GM19438 (cell line): ENCODE data around the gene FPGS.

ENCODE experiments used
- ATAC-seq: cut with Tn5 transposase; IDR thresholded peaks from one replicate; pipeline ENCODE4 v1.9.1; 2021; ENCODE audit warnings: low read depth; ENCODE audit not compliant: unreplicated experiment

Gene FPGS

GRCh38 chr9:127809540-127810377 is 7.1 kb downstream of the FPGS start:
- ATAC-seq: no peak

DNA sequence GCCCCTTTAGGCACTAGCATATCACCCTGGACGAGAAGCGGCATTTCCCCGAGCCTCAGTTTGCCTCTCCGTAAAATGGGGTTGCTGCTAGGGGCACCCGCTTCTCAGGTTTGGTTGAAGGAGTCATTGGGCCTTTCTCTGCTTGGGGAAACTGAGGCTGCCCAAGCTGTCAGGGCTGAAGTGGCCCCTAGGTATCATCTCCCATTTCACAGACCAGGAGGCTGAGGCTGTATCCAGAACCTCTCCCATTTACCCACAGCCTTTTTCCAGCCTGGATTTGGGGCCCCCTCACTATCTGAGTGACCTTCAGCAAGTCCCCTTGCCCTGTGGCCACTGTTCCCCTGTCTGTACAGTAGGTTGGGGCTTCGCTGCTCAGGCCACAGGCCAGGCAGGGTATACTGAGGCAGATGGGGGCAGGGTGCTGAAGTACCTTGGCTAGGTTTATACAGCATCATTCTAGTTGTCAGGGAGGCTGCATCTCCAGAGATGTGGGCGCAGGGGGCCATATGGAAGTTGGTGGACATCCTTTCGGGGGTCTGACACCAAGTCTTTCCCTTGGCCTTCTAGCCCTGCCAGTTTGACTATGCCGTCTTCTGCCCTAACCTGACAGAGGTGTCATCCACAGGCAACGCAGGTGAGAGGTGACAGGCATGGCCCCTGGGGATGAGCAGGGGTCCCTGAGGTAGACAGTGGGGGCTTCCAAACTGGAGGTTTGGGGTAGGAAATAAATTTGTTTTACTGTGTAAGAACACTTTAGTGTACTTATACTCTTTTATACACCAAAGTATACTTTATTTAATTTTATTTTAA is 7.9 kb downstream of the FPGS start:
- no peak for ATAC-seq

- ATAC-seq: no peak
Observed at GRCh38 chr9:127812011-127812410, 9.3 kb downstream of the FPGS start.

DNA sequence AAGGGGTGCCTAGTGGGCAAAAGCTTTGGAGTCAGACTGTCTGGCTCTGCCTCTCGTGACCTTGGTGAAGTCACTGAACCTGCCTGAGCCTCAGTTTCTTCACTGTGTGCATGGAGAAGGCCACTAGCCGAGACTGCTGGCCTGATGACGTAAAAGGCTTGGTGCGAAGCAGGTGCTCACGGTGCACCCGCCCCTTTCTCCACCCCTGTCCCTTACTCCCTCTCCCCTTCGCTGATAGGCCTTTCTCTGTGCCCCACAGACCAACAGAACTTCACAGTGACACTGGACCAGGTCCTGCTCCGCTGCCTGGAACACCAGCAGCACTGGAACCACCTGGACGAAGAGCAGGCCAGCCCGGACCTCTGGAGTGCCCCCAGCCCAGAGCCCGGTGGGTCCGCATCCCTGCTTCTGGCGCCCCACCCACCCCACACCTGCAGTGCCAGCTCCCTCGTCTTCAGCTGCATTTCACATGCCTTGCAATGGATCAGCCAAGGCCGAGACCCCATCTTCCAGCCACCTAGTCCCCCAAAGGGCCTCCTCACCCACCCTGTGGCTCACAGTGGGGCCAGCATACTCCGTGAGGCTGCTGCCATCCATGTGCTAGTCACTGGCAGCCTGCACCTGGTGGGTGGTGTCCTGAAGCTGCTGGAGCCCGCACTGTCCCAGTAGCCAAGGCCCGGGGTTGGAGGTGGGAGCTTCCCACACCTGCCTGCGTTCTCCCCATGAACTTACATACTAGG is 10.4 kb downstream of the FPGS start:
- no peak for ATAC-seq

DNA sequence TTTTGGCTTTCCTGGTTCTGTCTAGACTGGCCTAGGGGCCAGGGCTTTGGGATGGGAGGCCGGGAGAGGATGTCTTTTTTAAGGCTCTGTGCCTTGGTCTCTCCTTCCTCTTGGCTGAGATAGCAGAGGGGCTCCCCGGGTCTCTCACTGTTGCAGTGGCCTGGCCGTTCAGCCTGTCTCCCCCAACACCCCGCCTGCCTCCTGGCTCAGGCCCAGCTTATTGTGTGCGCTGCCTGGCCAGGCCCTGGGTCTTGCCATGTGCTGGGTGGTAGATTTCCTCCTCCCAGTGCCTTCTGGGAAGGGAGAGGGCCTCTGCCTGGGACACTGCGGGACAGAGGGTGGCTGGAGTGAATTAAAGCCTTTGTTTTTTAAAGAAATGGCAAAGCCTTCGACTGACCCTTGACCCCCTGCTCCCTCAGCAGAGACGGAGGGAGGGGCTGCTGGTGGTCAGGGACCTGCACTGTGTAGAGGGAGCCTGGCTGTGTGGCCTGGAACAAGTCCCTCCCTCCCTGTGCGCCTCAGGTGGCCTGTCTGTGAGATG is 11.1 kb downstream of the FPGS start:
- no peak for ATAC-seq

DNA sequence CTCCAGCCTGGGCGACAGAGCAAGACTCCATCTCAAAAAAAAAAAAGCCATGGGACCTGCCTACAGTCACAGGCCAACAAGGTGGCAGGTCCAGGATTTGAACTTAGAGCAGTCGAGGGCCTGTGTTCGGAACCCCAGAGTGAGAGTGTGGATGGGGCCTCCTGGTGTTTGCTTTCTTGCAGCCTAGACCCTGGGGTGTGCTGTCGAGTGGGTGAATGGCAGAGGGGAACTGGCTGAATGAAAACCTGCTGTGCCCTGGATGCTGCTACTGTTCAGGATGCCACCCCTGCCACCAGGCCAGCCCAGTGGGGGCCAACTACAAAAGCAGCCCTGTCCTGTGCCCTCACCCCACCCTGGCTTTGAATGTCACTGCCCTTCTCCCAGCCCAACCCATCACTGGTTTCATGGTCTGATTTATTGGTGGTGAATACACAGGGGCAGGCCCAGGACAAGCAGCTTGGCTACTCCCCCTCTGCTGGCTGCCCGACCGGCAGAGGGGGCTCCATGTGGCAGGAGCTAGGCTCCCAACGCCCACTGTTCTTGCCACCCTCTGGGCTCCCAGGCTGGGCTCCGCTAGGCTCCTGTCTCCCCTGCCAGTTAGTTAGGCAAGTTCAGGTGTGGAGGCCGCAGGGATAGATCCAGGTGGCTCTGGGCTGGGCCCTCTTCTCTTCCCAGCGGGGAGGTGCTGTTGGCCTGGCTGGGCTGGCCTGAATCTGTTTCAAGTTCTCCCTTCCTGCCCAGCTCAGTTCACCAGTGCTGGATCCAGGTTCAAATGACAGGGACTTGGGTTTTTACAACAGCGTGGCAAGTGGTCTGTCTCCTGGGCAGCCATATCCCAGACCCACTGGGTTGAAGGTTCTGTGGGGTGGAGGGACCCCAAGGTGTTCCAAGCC is 12.2 kb downstream of the FPGS start:
- ATAC-seq: no peak

- no peak for ATAC-seq
Observed at GRCh38 chr9:127815512-127816361, 13.1 kb downstream of the FPGS start.

GRCh38 chr9:127816362-127816725 is 13.7 kb downstream of the FPGS start:
- no peak for ATAC-seq

DNA sequence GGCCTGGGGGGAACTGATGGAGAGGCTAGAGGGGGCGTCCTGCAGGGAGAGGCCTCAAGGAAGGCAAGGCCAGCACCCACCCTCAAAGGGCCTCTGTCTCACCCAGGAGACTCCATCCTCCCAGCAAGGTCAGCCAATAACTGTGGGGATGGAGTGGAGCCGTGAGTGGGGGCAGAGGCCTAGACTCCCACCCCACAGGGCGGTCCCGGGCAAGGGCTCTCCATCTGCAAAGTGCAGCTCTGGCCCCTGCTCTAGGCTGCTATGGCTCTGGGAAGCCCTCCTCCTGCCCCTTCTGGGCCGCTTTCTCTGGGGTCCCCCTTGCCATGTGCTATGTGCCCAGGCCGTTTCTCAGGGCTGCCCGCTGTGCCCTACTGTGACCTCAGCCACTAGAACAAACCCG is 14.0 kb downstream of the FPGS start:
- ATAC-seq: no peak

DNA sequence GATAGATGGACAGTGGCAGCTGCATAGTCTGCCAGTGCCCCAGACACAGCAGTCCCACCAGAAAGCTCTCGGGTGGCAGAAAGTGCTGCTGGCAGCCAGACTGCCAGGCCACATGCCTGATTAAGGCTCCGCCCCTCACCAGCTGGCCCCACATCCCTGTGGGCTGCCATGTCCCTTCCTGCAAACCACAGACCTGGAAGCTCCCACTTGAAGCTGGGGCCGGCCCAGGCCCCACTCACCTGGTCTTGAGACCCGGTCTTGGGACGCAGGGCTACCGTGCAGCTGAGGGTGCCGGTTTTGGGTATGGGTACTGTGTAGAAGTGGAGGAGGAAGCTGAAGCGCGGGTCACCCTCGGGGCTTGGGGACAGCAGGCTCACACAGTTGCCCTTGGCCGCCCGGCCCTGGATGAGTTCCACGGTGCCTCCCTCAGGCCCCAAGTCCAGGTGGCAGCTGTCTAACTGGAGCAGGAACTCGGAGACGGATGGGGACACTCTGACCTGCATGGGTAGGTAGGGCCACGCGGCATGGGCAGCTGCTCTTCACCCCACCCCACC is 15.3 kb downstream of the FPGS start:
- ATAC-seq: no peak

GRCh38 chr9:127818574-127818973 is 15.9 kb downstream of the FPGS start:
- no peak for ATAC-seq

DNA sequence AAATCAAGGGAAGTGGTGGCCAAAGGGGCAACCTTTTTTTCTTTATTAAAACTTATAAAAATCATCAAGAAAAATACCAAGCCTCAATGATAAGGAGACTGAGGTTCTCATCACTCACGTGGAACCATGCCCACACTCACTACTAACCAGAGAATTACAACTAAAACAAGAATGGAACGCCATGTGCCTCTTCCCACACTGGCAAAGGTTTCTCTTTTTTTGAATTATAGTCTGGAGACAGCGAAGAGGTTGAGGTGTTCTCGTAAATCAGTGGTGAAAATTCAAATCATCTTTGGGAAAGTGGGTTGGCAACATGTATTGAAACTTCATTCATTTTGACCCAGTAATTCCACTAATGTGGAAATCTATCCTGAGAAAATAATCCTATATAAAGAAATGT is 19.4 kb downstream of the FPGS start:
- no peak for ATAC-seq

DNA sequence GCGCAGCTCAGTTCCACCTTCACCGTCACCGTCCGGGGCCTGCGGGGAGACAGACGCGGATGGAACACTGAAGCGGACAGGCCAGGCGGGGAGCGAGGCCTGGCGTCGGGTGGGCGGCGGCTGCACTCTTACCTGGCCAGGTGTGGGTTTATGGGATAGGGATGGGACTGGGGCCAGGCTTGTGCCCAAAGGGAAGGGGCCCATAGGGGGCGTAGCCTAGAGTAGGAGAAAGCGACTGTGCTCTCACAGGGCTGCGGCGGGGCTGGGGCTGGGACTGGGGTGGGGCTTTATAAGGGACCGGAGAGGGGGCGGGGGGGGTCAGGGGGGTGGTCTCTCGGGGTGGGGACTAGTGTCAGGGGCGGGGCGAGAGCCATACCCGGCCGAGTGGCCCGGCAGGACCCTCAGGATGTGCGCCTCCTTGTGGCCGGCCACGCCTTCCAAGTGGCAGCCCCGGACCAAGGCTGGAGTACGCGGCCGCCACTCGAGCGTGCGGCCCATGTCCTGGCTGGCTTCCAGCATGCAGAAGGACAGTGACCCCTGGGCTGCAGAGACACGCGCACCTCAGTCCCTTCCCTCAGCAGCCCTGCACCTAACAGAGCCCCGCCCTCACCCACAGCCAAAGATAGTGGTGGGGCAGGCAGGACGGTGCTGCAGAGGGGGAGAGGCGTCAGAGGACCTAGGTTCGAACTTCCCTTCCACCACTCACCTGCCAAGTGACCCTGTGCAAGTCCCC is 22.8 kb downstream of the FPGS start:
- no peak for ATAC-seq

GRCh38 chr9:127826253-127826913 is 23.7 kb downstream of the FPGS start:
- no peak for ATAC-seq

DNA sequence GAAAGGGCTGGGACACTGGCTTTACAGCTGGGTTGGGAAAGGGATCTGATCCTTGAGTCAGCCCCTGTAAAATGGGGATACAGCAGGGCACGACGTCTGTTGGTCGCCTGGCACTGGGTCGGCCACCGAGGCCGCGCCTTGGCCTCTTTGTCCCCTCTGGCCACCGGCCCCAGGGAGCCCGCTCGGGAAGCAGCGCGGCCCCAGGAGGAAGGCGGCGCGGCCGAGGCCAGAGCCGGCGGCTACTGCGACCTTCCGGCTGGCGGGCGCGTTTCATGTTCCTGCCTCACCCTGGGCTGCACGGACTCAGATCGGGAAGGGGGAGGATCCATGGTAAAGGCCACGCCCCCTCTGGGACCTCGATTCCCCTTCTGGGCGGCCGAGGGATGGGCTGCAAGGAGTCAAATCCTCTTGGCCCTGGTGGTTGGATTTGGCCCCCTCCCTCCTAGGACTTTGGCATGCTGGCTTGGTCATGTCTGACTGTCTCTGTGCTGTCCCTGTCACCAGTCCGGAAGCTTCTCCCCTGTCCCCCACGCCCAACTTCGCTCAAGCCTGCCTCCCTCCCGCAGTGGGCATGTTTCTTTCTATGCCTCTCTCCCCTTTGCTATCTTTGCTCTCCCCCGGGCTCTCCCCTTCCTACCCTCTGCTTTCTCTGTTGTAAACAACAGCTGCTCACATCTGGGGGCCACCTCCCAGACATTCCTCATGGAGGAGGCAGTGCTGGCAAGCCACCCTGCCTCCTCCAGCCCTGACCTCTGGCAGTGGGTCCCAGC is 25.8 kb downstream of the FPGS start:
- no peak for ATAC-seq

DNA sequence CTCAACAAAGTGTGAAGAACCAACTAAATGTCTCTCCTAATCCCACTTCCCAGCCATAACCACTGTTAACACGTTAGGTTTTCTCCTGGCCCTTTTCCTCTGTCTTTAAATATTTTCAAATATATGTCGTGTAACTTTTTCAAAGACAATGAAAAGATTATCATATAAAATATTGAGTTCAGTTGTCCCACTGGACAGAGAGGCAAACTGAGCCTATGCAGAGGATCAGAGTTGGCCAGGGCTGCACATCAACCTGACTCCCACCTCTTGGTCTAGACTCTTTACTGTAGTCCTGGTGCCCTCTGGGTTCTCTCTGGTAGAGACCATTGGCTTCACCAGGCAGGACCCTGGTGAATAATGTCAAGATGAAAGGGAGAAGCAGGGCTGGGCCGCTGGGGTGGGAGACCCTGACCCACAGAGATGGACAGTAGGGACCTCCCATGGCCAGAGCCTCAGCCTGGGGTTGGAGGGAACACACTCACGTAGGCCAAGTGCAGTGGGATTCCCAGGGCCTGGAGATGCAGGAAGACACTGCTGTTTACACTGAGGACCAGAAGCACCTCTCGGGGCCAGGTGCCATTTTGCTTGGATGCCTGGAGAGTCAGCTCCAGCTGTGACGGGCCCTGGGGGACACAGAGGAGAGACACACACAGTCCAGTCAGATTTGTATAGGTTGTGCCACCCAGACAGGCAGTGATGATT is 26.7 kb downstream of the FPGS start:
- ATAC-seq: no peak
